ENCODE measurements around the gene TEX12.

The TEX12 gene

DNA sequence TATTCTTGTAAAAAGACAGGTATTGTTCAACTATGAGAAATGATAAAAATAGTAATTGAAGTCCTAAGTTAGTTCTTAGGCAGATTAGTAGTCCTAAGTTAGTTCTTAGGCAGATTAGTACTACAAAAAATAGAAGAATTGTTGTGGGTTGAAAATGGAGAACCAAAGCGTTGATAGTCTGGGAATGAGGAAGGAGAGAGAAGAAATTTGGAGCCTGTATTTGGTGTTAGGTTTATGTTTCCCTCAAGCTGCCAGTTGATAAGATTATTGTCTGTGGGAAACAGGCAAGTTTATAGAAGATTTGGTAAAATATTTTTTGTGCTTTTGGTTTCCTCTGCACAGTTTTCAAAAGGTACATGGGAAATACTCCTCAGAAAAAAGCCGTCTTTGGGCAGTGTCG lies 11.8 kb downstream of the TEX12 start:
- ATAC-seq, result no peak
- TF ChIP-seq ZFP3 (CRISPR knock-in tag; IDR thresholded peaks at IDR 0.05) (no peak), ZNF565 (CRISPR knock-in tag; conservative IDR thresholded peaks at IDR 0.05; ENCODE audit: low read depth) (no peak), ZNF8 (CRISPR knock-in tag; IDR thresholded peaks at IDR 0.05) (no peak), RARB (CRISPR knock-in tag; IDR thresholded peaks at IDR 0.05) (no peak), BACH2 (CRISPR knock-in tag; IDR thresholded peaks at IDR 0.05; ENCODE audit: borderline replicate concordance) (no peak), GLIS3 (CRISPR knock-in tag; IDR thresholded peaks at IDR 0.05) (no peak), TOX (CRISPR knock-in tag; IDR thresholded peaks at IDR 0.05; ENCODE audit: borderline replicate concordance) (no peak), PPARA (CRISPR knock-in tag; IDR thresholded peaks at IDR 0.05; ENCODE audit: borderline replicate concordance) (no peak), ZC3H10 (CRISPR knock-in tag; IDR thresholded peaks at IDR 0.05) (no peak), ARNTL (CRISPR knock-in tag; IDR thresholded peaks at IDR 0.05; ENCODE audit: borderline replicate concordance, low read depth) (no peak), CSDC2 (CRISPR knock-in tag; IDR thresholded peaks at IDR 0.05) (no peak)
- TF ChIP-seq, protein P1, sequence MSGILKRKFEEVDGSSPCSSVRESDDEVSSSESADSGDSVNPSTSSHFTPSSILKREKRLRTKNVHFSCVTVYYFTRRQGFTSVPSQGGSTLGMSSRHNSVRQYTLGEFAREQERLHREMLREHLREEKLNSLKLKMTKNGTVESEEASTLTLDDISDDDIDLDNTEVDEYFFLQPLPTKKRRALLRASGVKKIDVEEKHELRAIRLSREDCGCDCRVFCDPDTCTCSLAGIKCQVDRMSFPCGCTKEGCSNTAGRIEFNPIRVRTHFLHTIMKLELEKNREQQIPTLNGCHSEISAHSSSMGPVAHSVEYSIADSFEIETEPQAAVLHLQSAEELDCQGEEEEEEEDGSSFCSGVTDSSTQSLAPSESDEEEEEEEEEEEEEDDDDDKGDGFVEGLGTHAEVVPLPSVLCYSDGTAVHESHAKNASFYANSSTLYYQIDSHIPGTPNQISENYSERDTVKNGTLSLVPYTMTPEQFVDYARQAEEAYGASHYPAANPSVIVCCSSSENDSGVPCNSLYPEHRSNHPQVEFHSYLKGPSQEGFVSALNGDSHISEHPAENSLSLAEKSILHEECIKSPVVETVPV (CRISPR knock-in tag; IDR thresholded peaks at IDR 0.05), result no peak
- TF ChIP-seq, protein P2, sequence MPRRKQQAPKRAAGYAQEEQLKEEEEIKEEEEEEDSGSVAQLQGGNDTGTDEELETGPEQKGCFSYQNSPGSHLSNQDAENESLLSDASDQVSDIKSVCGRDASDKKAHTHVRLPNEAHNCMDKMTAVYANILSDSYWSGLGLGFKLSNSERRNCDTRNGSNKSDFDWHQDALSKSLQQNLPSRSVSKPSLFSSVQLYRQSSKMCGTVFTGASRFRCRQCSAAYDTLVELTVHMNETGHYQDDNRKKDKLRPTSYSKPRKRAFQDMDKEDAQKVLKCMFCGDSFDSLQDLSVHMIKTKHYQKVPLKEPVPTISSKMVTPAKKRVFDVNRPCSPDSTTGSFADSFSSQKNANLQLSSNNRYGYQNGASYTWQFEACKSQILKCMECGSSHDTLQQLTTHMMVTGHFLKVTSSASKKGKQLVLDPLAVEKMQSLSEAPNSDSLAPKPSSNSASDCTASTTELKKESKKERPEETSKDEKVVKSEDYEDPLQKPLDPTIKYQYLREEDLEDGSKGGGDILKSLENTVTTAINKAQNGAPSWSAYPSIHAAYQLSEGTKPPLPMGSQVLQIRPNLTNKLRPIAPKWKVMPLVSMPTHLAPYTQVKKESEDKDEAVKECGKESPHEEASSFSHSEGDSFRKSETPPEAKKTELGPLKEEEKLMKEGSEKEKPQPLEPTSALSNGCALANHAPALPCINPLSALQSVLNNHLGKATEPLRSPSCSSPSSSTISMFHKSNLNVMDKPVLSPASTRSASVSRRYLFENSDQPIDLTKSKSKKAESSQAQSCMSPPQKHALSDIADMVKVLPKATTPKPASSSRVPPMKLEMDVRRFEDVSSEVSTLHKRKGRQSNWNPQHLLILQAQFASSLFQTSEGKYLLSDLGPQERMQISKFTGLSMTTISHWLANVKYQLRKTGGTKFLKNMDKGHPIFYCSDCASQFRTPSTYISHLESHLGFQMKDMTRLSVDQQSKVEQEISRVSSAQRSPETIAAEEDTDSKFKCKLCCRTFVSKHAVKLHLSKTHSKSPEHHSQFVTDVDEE (CRISPR knock-in tag; IDR thresholded peaks at IDR 0.05), result no peak
- TF ChIP-seq, protein P3, sequence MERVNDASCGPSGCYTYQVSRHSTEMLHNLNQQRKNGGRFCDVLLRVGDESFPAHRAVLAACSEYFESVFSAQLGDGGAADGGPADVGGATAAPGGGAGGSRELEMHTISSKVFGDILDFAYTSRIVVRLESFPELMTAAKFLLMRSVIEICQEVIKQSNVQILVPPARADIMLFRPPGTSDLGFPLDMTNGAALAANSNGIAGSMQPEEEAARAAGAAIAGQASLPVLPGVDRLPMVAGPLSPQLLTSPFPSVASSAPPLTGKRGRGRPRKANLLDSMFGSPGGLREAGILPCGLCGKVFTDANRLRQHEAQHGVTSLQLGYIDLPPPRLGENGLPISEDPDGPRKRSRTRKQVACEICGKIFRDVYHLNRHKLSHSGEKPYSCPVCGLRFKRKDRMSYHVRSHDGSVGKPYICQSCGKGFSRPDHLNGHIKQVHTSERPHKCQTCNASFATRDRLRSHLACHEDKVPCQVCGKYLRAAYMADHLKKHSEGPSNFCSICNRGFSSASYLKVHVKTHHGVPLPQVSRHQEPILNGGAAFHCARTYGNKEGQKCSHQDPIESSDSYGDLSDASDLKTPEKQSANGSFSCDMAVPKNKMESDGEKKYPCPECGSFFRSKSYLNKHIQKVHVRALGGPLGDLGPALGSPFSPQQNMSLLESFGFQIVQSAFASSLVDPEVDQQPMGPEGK (CRISPR knock-in tag; IDR thresholded peaks at IDR 0.05; ENCODE audit: borderline replicate concordance), result no peak

DNA sequence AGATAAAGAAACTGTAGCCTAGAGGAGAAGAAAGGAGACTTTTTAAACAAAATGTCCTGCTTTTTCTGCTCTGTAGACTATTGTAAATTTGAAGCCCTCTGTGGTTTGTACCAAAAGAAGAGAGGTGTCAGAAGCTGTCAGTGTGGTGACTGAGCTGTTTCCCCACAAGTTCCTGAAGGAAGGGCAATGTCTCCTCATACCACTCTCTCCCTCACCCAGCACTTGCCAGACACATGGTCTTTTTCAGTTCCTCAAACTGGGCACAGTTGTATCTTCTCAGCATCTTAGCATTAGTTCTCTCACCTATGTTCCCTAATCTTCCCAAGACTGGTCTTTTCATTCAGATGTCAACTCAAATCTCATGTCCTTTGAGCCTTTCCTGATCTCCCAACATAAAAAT lies 12.4 kb downstream of the TEX12 start:
- ATAC-seq, result no peak
- TF ChIP-seq ZNF565 (CRISPR knock-in tag; conservative IDR thresholded peaks at IDR 0.05; ENCODE audit: low read depth), result no peak
- no peak for TF ChIP-seq ZFP3 (CRISPR knock-in tag; IDR thresholded peaks at IDR 0.05)
- TF ChIP-seq, protein P2 (CRISPR knock-in tag; IDR thresholded peaks at IDR 0.05), result no peak
- no peak for TF ChIP-seq BACH2 (CRISPR knock-in tag; IDR thresholded peaks at IDR 0.05; ENCODE audit: borderline replicate concordance)
- TF ChIP-seq ESRRG (CRISPR knock-in tag; IDR thresholded peaks at IDR 0.05), result no peak
- TF ChIP-seq TOX (CRISPR knock-in tag; IDR thresholded peaks at IDR 0.05; ENCODE audit: borderline replicate concordance), result no peak
- TF ChIP-seq ZC3H10 (CRISPR knock-in tag; IDR thresholded peaks at IDR 0.05), result no peak
- TF ChIP-seq SNAI2 (CRISPR knock-in tag; IDR thresholded peaks at IDR 0.05), result no peak
- TF ChIP-seq, protein P4, sequence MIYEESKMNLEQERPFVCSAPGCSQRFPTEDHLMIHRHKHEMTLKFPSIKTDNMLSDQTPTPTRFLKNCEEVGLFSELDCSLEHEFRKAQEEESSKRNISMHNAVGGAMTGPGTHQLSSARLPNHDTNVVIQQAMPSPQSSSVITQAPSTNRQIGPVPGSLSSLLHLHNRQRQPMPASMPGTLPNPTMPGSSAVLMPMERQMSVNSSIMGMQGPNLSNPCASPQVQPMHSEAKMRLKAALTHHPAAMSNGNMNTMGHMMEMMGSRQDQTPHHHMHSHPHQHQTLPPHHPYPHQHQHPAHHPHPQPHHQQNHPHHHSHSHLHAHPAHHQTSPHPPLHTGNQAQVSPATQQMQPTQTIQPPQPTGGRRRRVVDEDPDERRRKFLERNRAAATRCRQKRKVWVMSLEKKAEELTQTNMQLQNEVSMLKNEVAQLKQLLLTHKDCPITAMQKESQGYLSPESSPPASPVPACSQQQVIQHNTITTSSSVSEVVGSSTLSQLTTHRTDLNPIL (CRISPR knock-in tag; IDR thresholded peaks at IDR 0.05; ENCODE audit: low read depth), result no peak
- no peak for TF ChIP-seq ARNTL (CRISPR knock-in tag; IDR thresholded peaks at IDR 0.05; ENCODE audit: borderline replicate concordance, low read depth)
- no peak for TF ChIP-seq CSDC2 (CRISPR knock-in tag; IDR thresholded peaks at IDR 0.05)
- TF ChIP-seq, protein P1 (CRISPR knock-in tag; IDR thresholded peaks at IDR 0.05), result no peak
- TF ChIP-seq RARB (CRISPR knock-in tag; IDR thresholded peaks at IDR 0.05), result no peak
- TF ChIP-seq, protein P5, sequence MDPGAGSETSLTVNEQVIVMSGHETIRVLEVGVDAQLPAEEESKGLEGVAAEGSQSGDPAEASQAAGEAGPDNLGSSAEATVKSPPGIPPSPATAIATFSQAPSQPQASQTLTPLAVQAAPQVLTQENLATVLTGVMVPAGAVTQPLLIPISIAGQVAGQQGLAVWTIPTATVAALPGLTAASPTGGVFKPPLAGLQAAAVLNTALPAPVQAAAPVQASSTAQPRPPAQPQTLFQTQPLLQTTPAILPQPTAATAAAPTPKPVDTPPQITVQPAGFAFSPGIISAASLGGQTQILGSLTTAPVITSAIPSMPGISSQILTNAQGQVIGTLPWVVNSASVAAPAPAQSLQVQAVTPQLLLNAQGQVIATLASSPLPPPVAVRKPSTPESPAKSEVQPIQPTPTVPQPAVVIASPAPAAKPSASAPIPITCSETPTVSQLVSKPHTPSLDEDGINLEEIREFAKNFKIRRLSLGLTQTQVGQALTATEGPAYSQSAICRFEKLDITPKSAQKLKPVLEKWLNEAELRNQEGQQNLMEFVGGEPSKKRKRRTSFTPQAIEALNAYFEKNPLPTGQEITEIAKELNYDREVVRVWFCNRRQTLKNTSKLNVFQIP (CRISPR knock-in tag; IDR thresholded peaks at IDR 0.05; ENCODE audit: borderline replicate concordance, low read depth), result no peak
- TF ChIP-seq TCF4 (CRISPR knock-in tag; IDR thresholded peaks at IDR 0.05; ENCODE audit: borderline replicate concordance), result no peak
- TF ChIP-seq ISL1 (CRISPR knock-in tag; IDR thresholded peaks at IDR 0.05), result no peak
- TF ChIP-seq, protein P3 (CRISPR knock-in tag; IDR thresholded peaks at IDR 0.05; ENCODE audit: borderline replicate concordance), result no peak
